HG02981 (cell line): ENCODE data around the gene SDK2.

Source experiments
- ATAC-seq: cut with Tn5 transposase; IDR thresholded peaks from one replicate; pipeline ENCODE4 v1.9.1; 2021; ENCODE audit warnings: mild to moderate bottlenecking, moderate library complexity; ENCODE audit not compliant: unreplicated experiment

SDK2 gene

DNA sequence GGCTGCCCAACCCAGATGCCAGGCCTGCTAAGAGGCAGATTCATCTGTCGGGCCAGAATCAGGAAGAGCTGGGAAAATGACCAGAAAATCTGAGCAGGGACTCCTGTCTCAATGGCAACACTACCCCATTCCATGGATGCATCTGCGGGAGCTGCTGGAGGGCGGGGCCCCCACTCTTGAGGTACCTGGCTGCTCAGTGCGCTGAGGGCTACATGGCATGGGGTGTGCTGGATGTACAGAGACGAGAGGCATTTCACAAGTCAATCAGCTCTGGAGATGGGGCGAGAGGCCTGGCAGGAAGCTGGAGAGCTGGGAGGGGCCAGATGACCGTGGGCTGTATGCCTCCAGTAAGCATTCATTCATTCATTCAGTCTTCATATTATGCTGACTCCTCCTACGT, 6.4 kb downstream of the SDK2 start:
- ATAC-seq, result no peak

DNA sequence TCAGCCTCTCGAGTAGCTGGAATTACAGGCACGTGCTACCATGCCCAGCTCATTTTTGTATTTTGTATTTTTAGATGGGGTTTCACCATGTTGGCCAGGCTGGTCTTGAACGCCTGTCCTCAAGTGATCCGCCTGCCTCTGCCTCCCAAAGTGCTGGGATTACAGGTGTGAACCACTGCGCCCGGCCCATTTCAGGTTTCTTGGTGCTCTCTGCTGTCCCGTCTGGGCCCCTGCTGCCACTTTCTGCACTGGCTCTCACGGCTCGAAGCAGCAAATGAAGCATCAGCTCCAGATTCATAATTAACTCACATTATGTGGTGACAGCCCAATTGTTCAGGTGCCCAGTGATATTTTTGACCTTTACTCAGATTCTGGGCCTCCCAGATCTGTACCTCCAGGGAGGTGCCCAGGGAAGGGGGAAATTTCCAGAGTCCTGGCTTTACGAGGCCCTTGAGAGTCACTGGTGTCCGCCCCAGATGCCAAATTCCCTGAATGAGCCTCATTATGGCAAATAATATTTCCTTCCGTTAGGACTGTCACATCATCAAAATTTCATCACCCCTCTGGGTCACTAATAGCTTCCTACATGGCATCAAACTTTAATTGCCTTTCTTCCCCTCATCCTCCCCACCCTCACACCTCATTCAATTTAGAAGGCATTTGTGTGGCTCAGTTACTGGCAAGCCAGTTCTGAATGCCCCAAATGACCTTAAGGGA, 9.0 kb downstream of the SDK2 start:
- ATAC-seq, result no peak

DNA sequence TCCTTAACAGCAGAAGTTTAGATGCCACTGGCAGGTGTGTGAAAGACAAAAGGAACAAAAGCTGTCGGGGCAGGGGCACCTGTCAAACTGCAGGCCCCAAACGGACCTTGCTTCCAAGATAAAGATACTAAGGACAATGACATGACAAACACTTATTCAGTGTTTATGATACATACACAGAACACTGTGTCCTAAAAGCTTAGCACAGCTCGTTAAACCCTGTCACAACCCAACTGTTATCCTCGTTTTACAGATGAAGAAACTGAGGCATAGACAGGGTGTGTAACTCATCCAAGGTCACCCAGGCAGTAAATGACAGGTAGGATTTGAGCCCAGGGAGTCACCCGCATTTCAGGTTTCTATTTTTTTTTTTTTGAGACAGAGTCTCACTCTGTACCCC, 9.6 kb downstream of the SDK2 start:
- ATAC-seq, result no peak

DNA sequence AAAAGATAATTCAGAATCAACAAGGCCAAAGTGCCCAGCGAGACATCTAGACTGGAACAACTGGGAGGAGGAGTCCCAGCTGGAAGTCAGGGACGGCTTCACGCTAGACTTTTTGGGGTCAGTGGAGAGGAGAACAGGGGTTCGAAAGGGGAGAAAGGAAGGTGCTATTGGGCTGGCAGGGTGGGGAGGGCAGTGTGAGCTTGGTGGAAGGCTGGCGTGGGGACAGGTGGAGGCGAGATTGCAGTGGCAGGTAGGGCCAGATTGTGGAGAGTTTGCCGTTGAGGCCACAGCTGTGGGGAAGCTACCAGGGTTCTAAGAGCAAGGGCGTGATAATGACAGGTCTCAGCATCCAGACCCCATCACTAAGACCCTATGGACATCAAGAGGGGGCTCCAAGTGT, 10.5 kb downstream of the SDK2 start:
- no peak for ATAC-seq

DNA sequence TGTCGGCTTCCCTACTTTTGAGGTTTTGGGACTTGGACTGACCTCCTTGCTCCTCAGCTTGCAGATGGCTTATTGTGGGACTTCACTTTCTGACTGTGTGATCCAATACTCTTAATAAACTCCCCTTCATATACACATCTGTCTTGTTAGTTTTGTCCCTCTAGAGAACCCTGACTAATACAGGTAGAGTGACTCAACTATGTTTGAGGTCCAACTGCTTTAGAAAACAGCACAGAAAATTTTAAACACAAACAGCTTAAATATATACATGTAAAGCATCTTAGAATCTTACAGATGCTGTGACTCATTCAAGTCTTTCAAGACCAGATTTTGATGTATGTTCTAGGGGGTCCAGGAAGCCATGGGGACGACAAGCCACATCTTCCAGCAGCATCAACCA, 11.7 kb downstream of the SDK2 start:
- no peak for ATAC-seq

DNA sequence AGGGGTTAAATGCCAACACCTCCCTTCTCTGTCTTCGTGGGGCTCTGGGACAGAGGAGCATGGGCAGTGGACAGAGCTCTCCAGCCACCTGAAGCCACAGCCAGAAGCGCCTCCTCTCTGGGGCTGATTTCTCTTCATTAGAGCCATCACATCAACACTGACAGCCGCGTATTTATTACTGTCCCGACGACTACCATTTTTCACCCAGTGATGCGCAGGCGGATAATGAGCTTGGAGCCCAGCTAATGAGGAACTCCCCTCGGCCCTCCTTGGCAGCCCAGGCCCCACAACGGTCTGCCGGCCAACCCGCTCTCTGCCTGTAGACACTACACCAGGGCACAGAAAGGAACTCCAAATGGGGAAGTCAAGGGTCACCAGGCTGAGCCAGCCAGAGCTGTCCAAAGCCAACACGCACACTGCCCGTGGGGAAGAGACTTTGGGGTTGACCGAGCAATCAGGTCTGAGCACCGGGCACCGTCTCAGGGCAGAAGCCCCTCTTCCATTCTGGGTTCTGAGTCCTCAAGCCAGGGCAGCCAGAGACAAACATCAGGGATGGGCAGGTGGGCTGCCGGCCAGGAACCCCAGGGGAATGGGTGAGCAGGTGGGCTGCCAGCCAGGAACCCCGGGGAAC, 13.2 kb downstream of the SDK2 start:
- no peak for ATAC-seq

DNA sequence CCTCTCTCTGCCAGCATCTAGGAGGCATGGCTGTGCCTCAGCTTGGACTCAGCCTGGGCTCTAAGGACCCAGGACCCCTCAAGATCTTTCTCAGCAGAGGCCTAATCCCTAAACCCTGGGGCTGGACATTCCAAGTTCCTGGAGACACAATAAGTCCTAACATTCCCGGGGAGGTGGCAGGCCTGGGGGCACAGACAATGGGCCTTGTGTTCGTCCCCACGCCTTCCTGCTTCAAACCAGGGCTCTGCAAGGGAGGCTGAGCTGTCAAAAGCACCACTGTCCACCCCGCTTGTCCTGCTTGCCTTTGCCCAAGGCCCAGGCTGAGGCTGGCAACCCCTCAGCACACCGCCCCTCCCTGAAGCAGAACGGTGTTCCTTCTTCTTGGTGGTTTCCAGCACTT, 13.7 kb downstream of the SDK2 start:
- ATAC-seq, result no peak

DNA sequence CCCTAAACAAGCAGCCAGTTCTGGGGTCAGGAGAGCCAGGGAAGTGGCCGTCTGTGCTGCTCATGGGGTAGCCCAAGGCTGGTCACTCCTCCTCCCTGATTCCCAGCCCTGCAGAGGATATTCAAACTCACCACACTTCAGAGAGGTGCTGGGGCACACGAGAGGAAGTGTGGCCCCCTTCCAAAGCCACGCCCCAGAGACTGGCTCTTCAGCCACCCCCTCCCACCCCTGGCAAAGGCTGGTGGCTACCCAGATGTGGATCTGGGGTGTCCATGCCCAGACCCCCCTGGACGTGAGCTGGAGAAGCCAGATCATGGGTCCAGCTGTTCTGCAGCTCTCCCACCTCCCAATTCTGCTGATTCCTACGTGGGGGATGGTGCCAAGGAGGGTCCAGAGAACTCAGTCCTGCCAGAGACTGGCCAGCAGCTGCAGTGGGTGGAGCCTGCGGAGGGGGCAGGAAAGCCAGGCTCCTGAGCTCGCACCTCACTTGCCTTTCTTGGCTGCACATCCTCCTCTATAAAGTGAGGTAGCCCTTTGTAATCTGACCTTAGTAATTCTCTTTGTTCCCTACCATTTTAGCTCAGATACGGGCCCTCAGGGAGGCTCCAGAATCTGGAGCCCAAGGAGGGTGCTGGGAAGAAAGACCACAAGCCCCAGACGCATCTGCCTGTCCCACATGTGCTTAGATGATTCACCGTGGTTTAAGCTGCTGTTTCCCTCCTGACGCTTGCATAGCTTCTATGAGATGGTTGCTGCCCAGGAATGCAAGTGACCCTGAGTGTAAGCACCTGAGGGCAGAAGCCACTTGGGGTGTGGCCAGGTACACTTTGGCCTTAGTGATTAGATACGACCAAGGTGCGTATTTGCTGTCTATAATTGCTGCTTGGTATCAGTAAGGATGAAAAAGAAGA, 15.3 kb downstream of the SDK2 start:
- ATAC-seq, result no peak

DNA sequence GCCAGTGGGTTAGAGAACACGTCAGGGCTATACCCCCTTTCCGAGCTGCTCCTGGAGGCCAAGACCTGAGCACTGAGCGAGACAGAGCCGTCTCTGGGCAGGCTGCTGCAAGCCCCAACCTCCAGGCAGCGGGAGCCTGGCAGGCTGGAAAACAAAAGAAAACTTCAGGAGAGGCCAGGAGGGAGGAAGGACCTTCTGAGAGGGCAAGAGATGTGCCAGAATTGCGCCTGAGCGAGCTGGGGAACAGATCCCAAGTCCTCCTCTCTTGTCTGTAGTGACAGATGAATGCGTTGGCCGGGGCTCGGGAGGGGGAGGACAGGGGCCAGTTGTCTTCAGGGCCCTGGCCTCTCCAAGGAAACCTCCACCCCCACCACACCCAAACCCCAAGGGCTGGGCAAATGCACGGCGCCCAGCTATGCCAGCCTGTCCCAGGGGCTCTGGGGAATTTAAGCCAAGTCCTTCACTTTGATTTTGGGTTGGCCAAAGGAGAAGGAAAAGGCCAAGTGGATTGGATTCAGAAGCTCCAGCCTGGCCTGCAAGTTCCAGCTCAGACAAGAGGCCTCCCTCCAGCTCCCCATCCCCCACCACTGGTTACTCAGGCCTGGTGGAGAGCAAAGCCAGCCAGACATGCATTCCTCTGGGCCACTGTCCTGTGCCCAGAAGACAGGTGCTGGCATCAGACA, 18.1 kb downstream of the SDK2 start:
- no peak for ATAC-seq

DNA sequence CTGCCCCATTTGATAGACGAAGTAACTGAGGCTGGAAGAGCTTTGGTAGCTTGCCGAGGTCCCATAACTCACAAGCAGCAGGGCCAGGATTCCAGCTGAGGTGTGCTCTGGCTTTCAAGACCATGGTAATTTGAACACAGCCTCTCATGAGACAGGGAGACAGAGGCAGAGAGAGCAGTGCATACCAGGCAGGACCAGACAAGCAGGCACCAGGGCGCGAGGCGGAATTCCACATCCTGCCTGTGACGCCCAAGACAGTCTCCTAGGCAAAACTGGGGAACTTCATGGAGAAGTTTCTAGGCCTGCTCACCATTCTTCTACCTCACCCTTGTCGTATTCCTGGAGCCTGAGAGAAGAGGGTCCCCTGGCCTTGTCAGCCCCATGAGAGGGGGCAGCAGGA, 19.2 kb downstream of the SDK2 start:
- no peak for ATAC-seq

DNA sequence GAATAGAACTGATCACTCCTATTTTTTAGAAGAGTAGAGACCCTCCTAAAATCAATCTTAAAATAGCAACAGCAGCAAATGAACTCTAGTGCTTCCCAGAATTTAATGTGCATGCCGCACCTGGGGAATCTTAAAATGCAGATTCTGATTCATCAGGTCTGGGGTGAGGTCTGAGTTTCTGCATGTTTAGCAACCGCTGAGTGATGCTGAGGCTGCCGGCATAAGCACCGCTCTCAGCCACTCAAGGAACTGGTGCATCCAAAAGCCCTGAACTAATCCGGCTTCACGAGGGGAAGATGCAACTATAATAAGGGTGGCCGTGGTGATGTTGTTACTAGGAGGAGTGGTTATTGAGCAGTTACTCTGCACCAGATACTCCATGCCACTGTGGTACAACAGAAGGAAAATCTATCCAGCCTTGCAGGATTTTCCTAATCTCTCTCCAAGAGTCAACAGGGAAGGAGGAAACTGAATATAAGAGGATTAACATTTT, 19.7 kb downstream of the SDK2 start:
- no peak for ATAC-seq

DNA sequence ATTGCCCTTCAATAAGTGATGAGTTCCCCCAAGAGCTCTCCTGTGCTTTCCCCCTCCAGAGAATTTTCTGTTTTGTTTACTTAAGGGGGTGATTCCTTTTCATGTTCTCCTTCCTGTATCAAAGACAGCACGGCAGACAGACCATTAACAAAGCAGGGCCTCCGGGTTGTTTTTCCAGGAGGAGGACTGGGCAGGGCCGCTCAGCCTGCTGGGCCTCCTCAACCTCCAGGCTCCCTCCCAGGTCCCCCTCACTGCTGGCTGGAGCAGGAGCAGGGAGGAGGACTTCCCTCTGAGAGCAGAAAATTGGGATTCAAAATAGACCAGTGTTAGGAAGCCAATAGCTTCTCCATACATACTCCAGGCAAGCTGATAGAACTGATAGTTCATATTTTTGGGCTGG, 20.4 kb downstream of the SDK2 start:
- no peak for ATAC-seq

DNA sequence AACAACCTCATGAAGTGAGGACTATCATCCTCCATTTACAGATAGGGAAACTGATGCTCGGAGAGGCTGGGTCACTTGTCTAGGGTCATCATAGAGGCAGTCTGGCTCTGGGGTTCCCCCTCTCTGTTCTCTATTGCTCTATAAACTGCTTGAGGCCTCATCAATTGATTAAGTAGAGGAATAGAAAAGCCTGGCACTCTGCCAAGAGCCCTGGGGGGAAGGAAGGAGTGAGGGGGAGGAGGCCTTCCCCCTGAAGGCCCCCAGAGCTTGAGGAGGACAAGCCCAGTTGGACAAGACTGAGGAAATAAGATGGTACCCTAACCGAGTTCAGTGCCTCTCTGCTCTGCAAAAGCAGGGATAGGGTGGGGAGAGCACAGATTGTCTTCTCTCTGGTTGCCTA, 21.0 kb downstream of the SDK2 start:
- no peak for ATAC-seq

DNA sequence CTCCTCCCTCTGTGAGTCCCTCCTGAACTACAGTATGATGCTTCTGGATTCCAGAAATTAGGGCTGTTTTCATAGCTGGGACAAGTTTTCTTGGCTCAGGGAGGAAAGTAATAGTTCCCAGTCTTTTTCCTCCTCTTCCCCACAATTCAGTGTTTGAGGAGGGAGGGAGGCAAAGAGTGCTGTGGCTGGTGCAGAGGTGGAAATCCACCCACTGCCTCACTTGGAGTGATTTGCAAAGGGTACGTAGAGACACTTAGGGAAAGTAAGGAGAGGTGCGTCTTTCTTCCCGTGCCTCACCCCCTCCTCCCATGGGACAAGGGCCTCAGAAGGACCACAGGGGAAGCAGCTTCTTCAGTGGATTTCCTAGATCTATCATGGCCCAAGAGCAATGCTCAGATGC, 21.9 kb downstream of the SDK2 start:
- no peak for ATAC-seq

DNA sequence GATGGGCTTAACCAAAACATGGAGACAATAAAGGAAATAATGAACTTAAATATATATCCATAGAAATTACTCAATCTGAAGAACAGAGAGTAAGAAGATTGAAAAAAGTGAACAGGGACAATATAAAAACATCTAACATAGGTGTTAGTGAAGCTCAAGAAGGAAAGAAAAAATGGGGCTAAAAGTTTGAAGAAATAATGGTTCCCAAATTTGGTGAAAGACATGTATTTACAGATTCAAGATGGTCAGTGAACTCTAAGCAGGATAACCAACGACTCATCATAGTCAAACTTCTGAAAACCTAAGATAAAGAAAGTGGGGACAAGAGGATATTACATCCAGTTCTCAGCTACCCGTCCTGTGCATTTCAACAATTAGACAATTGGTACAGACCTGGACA, 22.6 kb downstream of the SDK2 start:
- no peak for ATAC-seq

DNA sequence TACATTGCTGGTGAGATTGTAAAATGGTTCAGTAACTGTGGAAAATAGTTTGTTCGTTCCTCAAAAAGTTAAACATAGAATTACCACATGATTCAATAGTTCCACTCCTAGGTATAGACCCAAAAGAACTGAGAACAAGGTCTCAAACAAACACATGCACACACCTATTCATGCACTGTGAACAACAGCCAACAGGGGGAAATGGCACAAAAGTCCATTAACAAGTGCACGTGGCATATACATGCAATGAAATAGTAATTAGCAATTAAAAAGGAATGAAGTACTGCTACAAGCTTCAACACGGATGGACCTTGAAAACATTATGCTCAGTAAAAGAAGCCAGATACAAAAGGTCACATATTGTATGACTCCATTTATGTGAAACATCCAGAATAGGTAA, 23.8 kb downstream of the SDK2 start:
- no peak for ATAC-seq

DNA sequence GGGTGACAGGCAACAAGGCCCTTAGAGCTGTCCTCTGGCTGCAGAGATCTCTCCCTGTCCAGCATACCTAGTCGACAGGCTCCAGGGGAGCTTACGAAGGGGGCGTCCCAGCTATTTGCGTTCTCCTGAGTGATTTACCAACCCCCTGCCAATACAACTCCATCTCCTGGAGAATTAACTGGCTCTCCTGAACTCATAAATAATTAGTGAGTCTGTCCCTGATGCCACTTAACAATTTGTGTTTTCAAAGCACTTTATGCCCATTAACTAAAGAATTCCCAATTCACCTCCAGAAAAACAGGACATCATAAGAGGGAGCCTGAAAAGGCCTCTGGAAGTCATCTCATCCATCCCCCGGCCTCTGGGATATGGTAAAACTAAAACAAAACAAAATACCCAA, 26.7 kb downstream of the SDK2 start:
- no peak for ATAC-seq

DNA sequence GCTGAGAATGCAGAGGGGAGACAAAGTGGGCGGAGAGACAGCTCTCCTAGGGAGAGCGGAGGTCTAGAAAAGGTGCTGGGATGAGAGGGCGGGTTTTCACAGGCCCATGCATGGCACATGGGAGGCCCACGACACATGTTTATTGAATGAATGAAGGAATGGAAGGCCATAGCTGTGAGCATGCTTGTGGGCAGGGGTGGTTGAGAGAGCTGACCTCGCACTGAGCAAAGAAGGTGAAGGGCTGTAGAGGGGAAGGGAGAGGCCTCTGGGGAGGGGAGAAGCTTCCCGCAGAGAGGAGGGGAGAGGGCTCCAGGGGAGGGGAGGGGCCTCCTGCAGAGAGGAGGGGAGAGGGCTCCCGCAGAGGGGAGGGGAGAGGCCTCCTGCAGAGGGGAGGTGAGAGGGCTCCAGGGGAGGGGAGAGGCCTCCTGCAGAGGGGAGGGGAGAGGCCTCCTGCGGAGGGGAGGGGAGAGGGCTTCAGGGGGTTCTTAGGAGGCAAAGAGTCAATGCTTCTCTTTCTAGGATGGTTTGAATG, 27.3 kb downstream of the SDK2 start:
- no peak for ATAC-seq

DNA sequence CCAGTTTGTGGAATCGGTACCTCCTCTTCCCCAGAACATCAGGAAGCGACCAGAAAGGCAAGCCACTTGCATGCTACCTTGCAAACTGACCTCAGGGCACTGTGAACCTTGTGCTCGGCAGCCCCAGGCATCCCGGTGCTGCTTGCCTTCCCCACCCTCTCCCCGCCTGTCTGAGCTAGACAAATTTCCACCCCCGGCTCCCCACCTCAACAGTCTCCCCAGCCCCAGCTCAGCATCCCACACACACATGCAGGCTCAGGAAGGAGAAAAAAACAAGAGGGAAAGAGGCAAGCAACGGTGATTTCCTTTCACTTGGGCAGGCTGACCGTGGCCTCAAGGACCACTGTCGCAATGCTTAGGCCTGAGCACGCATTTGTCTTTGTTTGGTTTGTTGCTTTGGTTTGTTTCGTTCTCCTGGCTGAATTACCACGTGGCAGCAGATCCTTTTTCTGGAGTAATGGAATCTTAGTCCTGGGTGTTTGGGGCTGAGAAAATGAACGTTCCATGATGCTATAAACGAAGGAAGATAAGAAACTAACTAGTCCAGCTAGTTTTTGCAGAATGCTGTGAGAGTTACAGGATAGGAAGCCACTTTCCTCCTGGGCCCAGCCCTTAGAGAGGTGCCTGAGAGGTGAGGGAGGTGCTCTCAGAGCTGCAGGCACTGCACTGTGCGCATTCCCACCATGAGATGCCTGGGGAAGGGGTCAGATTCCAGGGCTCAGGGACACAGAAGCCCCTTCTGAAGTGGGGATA, 27.9 kb downstream of the SDK2 start:
- ATAC-seq, result no peak

DNA sequence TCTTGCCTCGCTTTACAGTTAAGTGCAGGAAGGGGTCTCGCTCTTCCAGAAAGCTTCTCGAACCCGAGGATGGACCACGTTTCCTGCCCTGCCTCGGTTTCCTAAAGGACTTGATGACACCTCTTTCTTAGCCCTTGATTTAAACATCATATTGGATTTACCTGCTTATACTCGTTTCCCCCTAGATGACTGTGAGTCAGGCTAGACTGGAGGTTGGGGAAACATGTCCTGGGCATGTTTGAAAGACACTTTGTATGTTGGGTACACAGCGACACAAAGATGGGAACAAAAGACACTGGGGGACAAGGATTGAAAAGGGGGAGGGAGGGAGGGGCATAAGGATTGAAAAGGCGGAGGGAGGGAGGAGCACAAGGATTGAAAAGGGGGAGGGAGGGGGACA, 30.0 kb downstream of the SDK2 start:
- no peak for ATAC-seq
